Psoas muscle (tissue), 8 donors: ENCODE data around the gene POU3F2. TPM values are rescaled to one million over a fixed set of nuclear protein-coding genes. Genes with fewer than 3 reads are reported as not detected.
A peak's percentile ranks its signal among the peaks of the same experiment; 100 is the strongest.

ENCODE experiments used
- ATAC-seq, 4 donors: fragments of 200-7000 bp; cut with Tn5 transposase; one replicate each; pipeline ENCODE4 v1.9.1; 2020; ENCODE audit warnings: moderate library complexity in 3 of 4, mild to moderate bottlenecking in 2 of 4
- DNase-seq, 2 donors: peaks; one replicate each; pipeline ENCODE4 v3.0.0-alpha.2; 2020
- H3K27ac ChIP-seq: fragments of 200-600 bp; one replicate; pipeline ENCODE4 v1.8.0; 2022
- H3K27me3 ChIP-seq, 3 donors: fragments of 200-600 bp in 1 of 3; one replicate each; pipeline versions ENCODE4 v1.6.1 to v1.8.0; 2013 to 2022; ENCODE audit warnings: low read length in 2 of 3, mild to moderate bottlenecking in 2 of 3, moderate library complexity in 1 of 3; ENCODE audit not compliant: insufficient read depth in 3 of 3
- H3K36me3 ChIP-seq, 2 donors: fragments of 200-600 bp in 1 of 2; one replicate each; pipeline versions ENCODE4 v1.6.1 to v1.8.0; 2013 to 2022; ENCODE audit warnings: low read depth in 1 of 2, mild to moderate bottlenecking in 1 of 2, moderate library complexity in 1 of 2; ENCODE audit not compliant: insufficient read depth in 1 of 2
- H3K4me1 ChIP-seq: fragments of 200-600 bp; one replicate; pipeline ENCODE4 v1.8.0; 2022
- H3K4me3 ChIP-seq: fragments of 200-600 bp; one replicate; pipeline ENCODE4 v1.8.0; 2022; ENCODE audit warnings: mild to moderate bottlenecking
- H3K9me3 ChIP-seq: fragments of 200-600 bp; one replicate; pipeline ENCODE4 v1.8.0; 2022
- CTCF ChIP-seq: fragments of 200-600 bp; IDR thresholded peaks from one replicate; pipeline ENCODE4 v1.8.0; 2022; ENCODE audit warnings: antibody characterized with exemption
- whole genome bisulfite sequencing, 3 donors: extraction: QIAGEN DNeasy Blood & Tissue Kit; methylation state at CpG; one replicate each; pipeline versions ENCODE4 v1.1.6 to v1.1.7; 2013; 5-methylcytosine and 5-hydroxymethylcytosine counted together
- intact Hi-C, 2 donors: fragments of 100-400 bp; cut with DNase I; formaldehyde crosslinking; loops; one replicate each; pipeline versions ENCODE4 v1.11.0 to v1.14.2; 2022
- polyA plus RNA-seq, 3 donors: library from polyadenylated mRNA; stranded (reverse); fragments of 200-250 nt; gene quantifications; one replicate each; pipeline ENCODE4 v1.2.3, GENCODE V29; 2013
- total RNA-seq, 4 donors: library from RNA; stranded (reverse); fragmentation: NEBNext Ultra II Directional in 2 of 4; extraction: Animal tissue kit (Norgen Biotek cat#: 25700) in 2 of 4; gene quantifications; one replicate each; pipeline versions ENCODE4 v1.2.1 to v1.2.4, GENCODE V29; 2021 to 2023
- donor health status: healthy with polysubstance abuse.
- donor health status: DM: no; HTN: no; CAD: no; lungs with moderate emphysema.
- donor health status: Bipolar disorder and iron deficiency.
- donor health status: healthy.
- donor health status: DM: yes; HTN: yes; CAD: no.
- donor health status: DM: no; HTN: no; CAD: no.
- donor health status: DM: no; HTN: no; CAD: no.
- donor health status: DM: yes; HTN: yes; CAD: no.

Gene POU3F2
- total and polyA plus RNA-seq, 7 donors, result 0.01 TPM; not detected in 6

- ATAC-seq (peak; percentile 37 to 74 (median 64)), DNase-seq (no peak)
- WGBS, 3 donors, result 1 to 2% (median 1%) methylated on average over 57 to 59 of the region's 59 CpGs
- Histone ChIP-seq H3K27ac (no peak overlapping the region), H3K36me3 (no peaks in the 10 kb centered on the region), H3K4me1 (peaks cover 24% of the 10 kb centered on the region), H3K9me3 (no peaks in the 10 kb centered on the region), H3K4me3 (peak overlapping the region; percentile 69), H3K27me3 (peaks cover 0 to 96% (median 54%) of the 10 kb centered on the region in 3 donors)
- TF ChIP-seq CTCF, result no peak
- intact Hi-C loops, result no loop called here
These were observed 1.9 kb upstream of the POU3F2 start for GRCh38 chr6:98832284-98833056.

- no peak for TF ChIP-seq CTCF
- Histone ChIP-seq H3K27ac (no peak overlapping the region), H3K4me3 (peak overlapping the region; percentile 69), H3K36me3 (no peaks in the 10 kb centered on the region), H3K27me3 (peaks cover 0 to 96% (median 49%) of the 10 kb centered on the region in 3 donors), H3K9me3 (no peaks in the 10 kb centered on the region), H3K4me1 (peaks cover 21% of the 10 kb centered on the region)
- intact Hi-C loops, result no loop called here
- DNase-seq (no peak), ATAC-seq (peak in 3 of 4 donors; percentile 46 to 72 (median 69))
- WGBS, 3 donors, result 1% methylated on average over 24 to 26 of the region's 26 CpGs
These were observed 1.4 kb upstream of the POU3F2 start for GRCh38 chr6:98833057-98833306.

GRCh38 chr6:98833307-98834059 lies 891 bp upstream of the POU3F2 start:
- H3K4me3 ChIP-seq, result peak overlapping the region; percentile 69
- no peak for DNase-seq
- H3K27me3 ChIP-seq, result peaks cover 0 to 96% (median 49%) of the 10 kb centered on the region in 3 donors
- no peak overlapping the region for H3K27ac ChIP-seq
- intact Hi-C loops, result no loop called here
- H3K36me3 ChIP-seq, result no peaks in the 10 kb centered on the region
- WGBS, 3 donors, result 1% methylated on average over 41 to 42 of the region's 42 CpGs
- H3K9me3 ChIP-seq, result no peaks in the 10 kb centered on the region
- peak; percentile 18 to 75 (median 38) for ATAC-seq
- H3K4me1 ChIP-seq, result peaks cover 21% of the 10 kb centered on the region
- TF ChIP-seq CTCF, result no peak

- no peak for ATAC-seq
- DNase-seq, result no peak
- H3K4me3 ChIP-seq, result peak overlapping the region; percentile 40
- H3K27me3 ChIP-seq, result peaks cover 0 to 98% (median 44%) of the 10 kb centered on the region in 3 donors
- no peak overlapping the region for H3K27ac ChIP-seq
- H3K9me3 ChIP-seq, result no peaks in the 10 kb centered on the region
- peaks cover 21% of the 10 kb centered on the region for H3K4me1 ChIP-seq
- no peaks in the 10 kb centered on the region for H3K36me3 ChIP-seq
- no peak for TF ChIP-seq CTCF
- 2% methylated on average over 53 to 76 of the region's 76 CpGs for WGBS, 3 donors
- intact Hi-C loops, result no loop called here
These were observed 1.0 kb downstream of the POU3F2 start for GRCh38 chr6:98835149-98836024.
